PC-9 (cell line): ENCODE results near the gene UBXN10.

Source experiments
- CTCF ChIP-seq: fragments of 200-600 bp; sonication (generic); conservative IDR thresholded peaks from 2 replicates; pipeline ENCODE4 v1.6.1; 2017; ENCODE audit warnings: mixed run types, antibody characterized with exemption, mild to moderate bottlenecking, moderate library complexity
- EZH2 ChIP-seq: fragments of 200-600 bp; sonication (generic); IDR thresholded peaks from 2 replicates; pipeline ENCODE4 v1.8.0; 2017; ENCODE audit warnings: antibody characterized with exemption, low read depth

GRCh38 chr1:20209471-20209870 lies 23.6 kb downstream of the UBXN10 start:
- TF ChIP-seq CTCF (no peak), EZH2 (no peak)
